Measurements from ENCODE around the gene SH2B2. TPM values are rescaled to one million over a fixed set of nuclear protein-coding genes. Genes with fewer than 3 reads are reported as not detected.

Gene SH2B2
- total and polyA plus RNA-seq, 4 experiments from 2014 or later = 0.69 to 1.2 (median 0.79) TPM; not detected in 1

DNA sequence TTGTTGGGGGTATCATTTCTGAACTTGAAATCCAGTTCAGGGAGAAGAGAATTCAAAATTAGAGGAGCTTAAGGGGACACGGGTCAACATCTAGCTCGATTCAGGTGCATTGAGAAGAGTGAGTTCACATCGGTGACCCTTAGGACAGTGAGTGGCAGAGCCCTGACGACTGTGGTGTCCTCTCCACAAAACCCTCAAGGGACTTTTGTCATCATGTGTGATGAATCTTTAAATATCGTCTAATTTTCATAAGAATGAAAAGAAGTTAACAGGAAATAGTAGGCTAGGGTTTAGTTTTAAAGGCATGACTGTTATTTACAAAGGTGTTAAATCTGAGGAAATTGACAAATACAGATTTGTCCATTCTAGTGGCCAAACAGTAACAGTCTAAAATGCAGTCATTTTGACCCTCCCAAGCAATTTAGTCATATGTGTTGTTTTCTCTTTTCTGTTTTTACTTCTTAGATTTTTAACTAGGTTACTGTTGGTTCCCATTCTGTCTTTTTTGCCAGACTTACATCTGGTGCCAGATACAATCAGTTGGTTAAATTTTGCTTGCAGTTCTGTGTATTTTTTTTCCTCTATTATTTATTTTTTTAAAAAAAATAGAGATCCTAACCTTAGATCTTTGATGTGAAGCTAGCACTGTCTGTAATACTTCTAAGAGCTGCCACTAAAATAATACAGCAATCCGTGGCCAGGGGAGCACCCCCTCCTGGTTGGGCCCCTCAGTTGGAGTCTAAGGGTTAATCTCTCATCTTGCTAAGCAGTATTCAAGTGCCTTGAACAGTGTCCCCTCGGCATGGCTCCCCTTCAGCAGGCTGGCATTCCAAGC lies 34.9 kb upstream of the SH2B2 start:
- Mint-ChIP-seq H3K27ac (peak overlapping the region in 1 of 7 donors; percentile 3), H3K36me3 (peaks cover 18 to 33% of the 10 kb centered on the region in 2 donors), H3K27me3 (no peaks in the 10 kb centered on the region), H3K4me3 (no peak overlapping the region), H3K4me1 (peaks cover 0 to 3% (median 0%) of the 10 kb centered on the region in 4 donors), H3K9me3 (peaks cover 0 to 2% (median 0%) of the 10 kb centered on the region in 8 donors)
- Histone ChIP-seq H3K9me3 (ENCODE audit: control insufficient read depth in 1 of 2, low read length in 2 of 2) (no peaks in the 10 kb centered on the region), H3K27me3 (ENCODE audit: insufficient read depth, low read length) (no peaks in the 10 kb centered on the region), H3K4me1 (ENCODE audit: insufficient read depth, low read length) (no peaks in the 10 kb centered on the region), H3K4me3 (ENCODE audit: low read length in 2 of 2) (no peak overlapping the region), H3K36me3 (ENCODE audit: insufficient read depth, low read length) (no peaks in the 10 kb centered on the region), H3K27ac (ENCODE audit: low read depth, low read length) (no peak overlapping the region)
- no peak for DNase-seq
- intact Hi-C loops (cut with micrococcal nuclease) = no loop called here
- CTCF ChIA-PET (ENCODE audit: partially characterized antibody) = interaction anchor here (1.4 to 1.7 kb wide), 3 partner anchors 15 to 709 kb away, joined by 3 to 4 read pairs (median 3); no protein-coding TSS in a partner anchor
- POLR2A ChIA-PET (ENCODE audit: partially characterized antibody) = no interaction called here

DNA sequence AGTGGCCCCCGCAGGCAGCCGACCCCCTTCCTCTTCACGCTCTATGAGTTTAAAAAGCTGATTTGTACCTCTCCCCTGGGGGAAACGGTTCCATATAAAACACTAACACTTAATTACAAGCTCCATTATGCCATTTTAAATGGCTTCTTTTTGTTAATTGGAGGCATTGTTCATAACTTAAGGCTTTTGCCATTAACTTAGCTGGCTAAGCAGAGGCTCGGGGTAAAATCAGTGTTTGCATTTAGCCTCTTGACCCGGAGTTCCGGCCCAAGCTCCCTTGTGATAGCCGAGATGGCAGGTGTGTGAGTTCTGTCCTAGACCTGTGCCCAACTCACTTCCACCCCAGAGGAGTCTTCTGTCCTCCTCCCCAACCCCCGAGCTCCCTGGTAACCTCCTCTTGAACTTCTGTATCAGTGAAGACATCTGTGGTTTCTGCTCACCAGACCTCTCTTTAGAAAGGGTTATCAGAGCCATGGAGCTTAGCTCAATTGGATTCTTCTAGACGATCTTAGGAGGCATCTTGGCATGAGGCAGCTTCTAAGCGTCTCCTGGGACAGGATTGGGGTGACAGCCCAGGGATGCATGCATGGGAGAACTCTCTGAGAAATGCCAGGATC lies 34.2 kb upstream of the SH2B2 start:
- ChIA-PET POLR2A (ENCODE audit: partially characterized antibody) (no interaction called here), CTCF (ENCODE audit: partially characterized antibody) (interaction anchor here (1.4 to 1.8 kb wide), 4 partner anchors 15 to 710 kb away, joined by 3 to 4 read pairs (median 4); no protein-coding TSS in a partner anchor)
- H3K36me3 Mint-ChIP-seq = peaks cover 13 to 26% of the 10 kb centered on the region in 2 donors
- H3K4me3 Mint-ChIP-seq = no peak overlapping the region
- intact Hi-C loops (cut with micrococcal nuclease) = no loop called here
- no peaks in the 10 kb centered on the region for H3K27me3 Mint-ChIP-seq
- no peak for DNase-seq
- Histone ChIP-seq H3K27ac (ENCODE audit: low read depth, low read length) (no peak overlapping the region), H3K9me3 (ENCODE audit: control insufficient read depth in 1 of 2, low read length in 2 of 2) (no peaks in the 10 kb centered on the region), H3K36me3 (ENCODE audit: insufficient read depth, low read length) (no peaks in the 10 kb centered on the region), H3K4me1 (ENCODE audit: insufficient read depth, low read length) (no peaks in the 10 kb centered on the region), H3K4me3 (ENCODE audit: low read length in 2 of 2) (no peak overlapping the region), H3K27me3 (ENCODE audit: insufficient read depth, low read length) (no peaks in the 10 kb centered on the region)
- H3K27ac Mint-ChIP-seq = no peak overlapping the region
- H3K4me1 Mint-ChIP-seq = peaks cover 0 to 3% (median 0%) of the 10 kb centered on the region in 4 donors
- peaks cover 0 to 2% (median 0%) of the 10 kb centered on the region in 8 donors for H3K9me3 Mint-ChIP-seq

DNA sequence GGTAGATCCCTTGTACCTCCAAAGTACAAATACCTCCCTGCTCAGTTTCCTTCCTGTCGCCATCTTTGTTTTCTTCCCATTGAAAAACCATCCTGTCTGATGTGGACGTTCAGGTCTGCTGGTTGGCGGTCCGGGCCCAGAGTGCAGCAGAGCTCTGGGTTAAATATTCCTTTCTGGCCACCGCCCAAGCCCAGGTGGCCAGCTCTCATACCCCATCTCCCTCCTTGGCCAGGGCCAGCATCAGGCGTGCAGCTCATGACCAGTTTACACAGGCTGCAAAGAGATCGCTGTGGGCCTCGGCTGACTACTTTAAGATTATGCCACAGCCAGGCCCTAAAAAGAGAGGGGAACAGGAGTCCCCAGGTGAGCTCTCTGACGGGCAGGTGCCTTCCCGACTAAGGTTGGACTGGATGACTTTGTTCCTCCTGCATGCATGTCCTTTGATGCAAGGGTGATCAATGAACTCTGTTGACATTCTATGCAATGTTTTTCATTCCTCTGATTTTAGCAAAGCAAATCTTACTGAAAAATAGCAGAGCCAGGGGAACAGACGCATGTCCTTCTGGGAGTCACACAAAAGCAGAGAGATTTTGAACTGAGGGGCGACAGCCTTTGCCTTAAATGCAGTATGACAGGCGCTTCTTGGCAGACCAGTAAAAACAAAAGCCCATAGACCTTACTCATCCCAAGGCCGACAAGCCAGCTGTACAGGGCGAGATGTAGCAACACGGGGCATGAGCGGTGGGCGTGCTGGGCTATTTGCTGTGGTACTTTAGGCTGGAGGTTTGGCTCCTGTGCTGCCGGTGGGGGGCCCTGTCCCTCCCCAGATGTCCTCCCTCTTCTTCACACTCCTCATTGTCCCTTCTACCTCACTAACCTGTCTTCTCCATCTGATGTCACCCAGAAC lies 33.3 kb upstream of the SH2B2 start:
- intact Hi-C loops (cut with micrococcal nuclease) = no loop called here
- Mint-ChIP-seq H3K4me3 (no peak overlapping the region), H3K27ac (peak overlapping the region in 1 of 7 donors; percentile 32), H3K36me3 (peaks cover 13 to 26% of the 10 kb centered on the region in 2 donors), H3K4me1 (peaks cover 0 to 3% (median 0%) of the 10 kb centered on the region in 4 donors), H3K9me3 (peaks cover 0 to 2% (median 0%) of the 10 kb centered on the region in 8 donors), H3K27me3 (no peaks in the 10 kb centered on the region)
- ChIA-PET CTCF (ENCODE audit: partially characterized antibody) (interaction anchor here (1.4 to 1.8 kb wide), 4 partner anchors 16 to 711 kb away, joined by 3 to 4 read pairs (median 4); no protein-coding TSS in a partner anchor), POLR2A (ENCODE audit: partially characterized antibody) (no interaction called here)
- no peak overlapping the region for H3K27ac ChIP-seq (ENCODE audit: low read depth, low read length)
- H3K27me3 ChIP-seq (ENCODE audit: insufficient read depth, low read length) = no peaks in the 10 kb centered on the region
- no peaks in the 10 kb centered on the region for H3K36me3 ChIP-seq (ENCODE audit: insufficient read depth, low read length)
- no peak for DNase-seq
- H3K4me1 ChIP-seq (ENCODE audit: insufficient read depth, low read length) = no peaks in the 10 kb centered on the region
- H3K9me3 ChIP-seq (ENCODE audit: control insufficient read depth in 1 of 2, low read length in 2 of 2) = no peaks in the 10 kb centered on the region
- no peak overlapping the region for H3K4me3 ChIP-seq (ENCODE audit: low read length in 2 of 2)

DNA sequence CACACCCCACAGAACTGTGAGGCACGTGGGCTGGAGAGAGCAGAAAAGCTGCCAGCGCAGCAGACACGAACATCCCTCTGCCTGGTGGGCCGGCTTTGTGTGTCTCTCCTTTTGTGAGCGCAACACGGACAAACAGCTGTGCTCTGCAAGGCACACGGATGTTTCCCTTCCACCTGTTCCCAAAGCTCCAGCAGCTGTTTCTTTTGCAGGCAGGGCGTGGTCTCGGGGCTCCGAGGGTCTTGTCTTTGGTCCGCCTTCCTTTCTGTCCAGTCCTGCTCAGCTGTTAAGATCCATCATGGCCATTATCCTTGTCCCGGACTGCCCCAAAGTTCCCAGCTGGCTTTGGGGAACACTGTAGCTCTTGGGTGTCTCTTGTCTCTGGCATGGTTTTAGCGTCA lies 32.7 kb upstream of the SH2B2 start:
- POLR2A ChIA-PET (ENCODE audit: partially characterized antibody) = no interaction called here
- peaks cover 13 to 26% of the 10 kb centered on the region in 2 donors for H3K36me3 Mint-ChIP-seq
- H3K36me3 ChIP-seq (ENCODE audit: insufficient read depth, low read length) = no peaks in the 10 kb centered on the region
- intact Hi-C loops (cut with micrococcal nuclease) = no loop called here
- no peaks in the 10 kb centered on the region for H3K9me3 ChIP-seq (ENCODE audit: control insufficient read depth in 1 of 2, low read length in 2 of 2)
- H3K4me1 ChIP-seq (ENCODE audit: insufficient read depth, low read length) = no peaks in the 10 kb centered on the region
- H3K4me3 Mint-ChIP-seq = no peak overlapping the region
- H3K27me3 Mint-ChIP-seq = no peaks in the 10 kb centered on the region
- H3K27ac Mint-ChIP-seq = peak overlapping the region in 1 of 7 donors; percentile 32
- CTCF ChIA-PET (ENCODE audit: partially characterized antibody) = interaction anchor here (1.4 to 1.8 kb wide), 2 partner anchors 17 to 650 kb away, joined by 3 to 4 read pairs; no protein-coding TSS in a partner anchor
- no peaks in the 10 kb centered on the region for H3K27me3 ChIP-seq (ENCODE audit: insufficient read depth, low read length)
- no peak overlapping the region for H3K27ac ChIP-seq (ENCODE audit: low read depth, low read length)
- DNase-seq = no peak
- no peak overlapping the region for H3K4me3 ChIP-seq (ENCODE audit: low read length in 2 of 2)
- H3K9me3 Mint-ChIP-seq = peaks cover 0 to 2% (median 0%) of the 10 kb centered on the region in 8 donors
- H3K4me1 Mint-ChIP-seq = peaks cover 0 to 3% (median 0%) of the 10 kb centered on the region in 4 donors

DNA sequence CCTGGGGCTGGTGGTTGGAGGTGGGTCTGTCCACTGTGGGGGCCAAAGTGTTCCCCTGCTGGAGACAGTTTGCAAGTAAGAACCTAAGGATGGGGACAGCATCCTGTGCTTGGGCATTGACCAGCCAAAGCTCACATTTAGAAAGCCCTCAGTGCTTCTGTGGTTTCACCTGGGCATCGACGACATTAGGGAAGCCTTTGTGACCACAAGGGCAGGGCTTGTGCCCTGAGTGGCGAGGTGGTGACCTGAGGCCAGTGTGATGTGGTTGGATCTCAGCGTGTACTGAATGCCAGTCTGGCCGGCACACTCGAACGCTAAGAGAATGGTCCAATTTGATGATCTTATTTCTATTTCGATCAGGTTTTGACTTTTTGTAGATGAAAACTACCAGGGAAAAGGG lies 32.1 kb upstream of the SH2B2 start:
- Mint-ChIP-seq H3K36me3 (peaks cover 10 to 23% of the 10 kb centered on the region in 2 donors), H3K27ac (no peak overlapping the region), H3K4me3 (no peak overlapping the region), H3K9me3 (peaks cover 0 to 2% (median 0%) of the 10 kb centered on the region in 8 donors), H3K4me1 (peaks cover 0 to 3% (median 0%) of the 10 kb centered on the region in 4 donors), H3K27me3 (no peaks in the 10 kb centered on the region)
- Histone ChIP-seq H3K27ac (ENCODE audit: low read depth, low read length) (no peak overlapping the region), H3K9me3 (ENCODE audit: control insufficient read depth in 1 of 2, low read length in 2 of 2) (no peaks in the 10 kb centered on the region), H3K4me1 (ENCODE audit: insufficient read depth, low read length) (no peaks in the 10 kb centered on the region), H3K36me3 (ENCODE audit: insufficient read depth, low read length) (no peaks in the 10 kb centered on the region), H3K27me3 (ENCODE audit: insufficient read depth, low read length) (no peaks in the 10 kb centered on the region), H3K4me3 (ENCODE audit: low read length in 2 of 2) (no peak overlapping the region)
- ChIA-PET CTCF (ENCODE audit: partially characterized antibody) (interaction anchor here (1.4 kb wide), 1 partner anchor 651 kb away, joined by 3 read pairs; no protein-coding TSS in a partner anchor), POLR2A (ENCODE audit: partially characterized antibody) (no interaction called here)
- intact Hi-C loops (cut with micrococcal nuclease) = no loop called here
- no peak for DNase-seq

DNA sequence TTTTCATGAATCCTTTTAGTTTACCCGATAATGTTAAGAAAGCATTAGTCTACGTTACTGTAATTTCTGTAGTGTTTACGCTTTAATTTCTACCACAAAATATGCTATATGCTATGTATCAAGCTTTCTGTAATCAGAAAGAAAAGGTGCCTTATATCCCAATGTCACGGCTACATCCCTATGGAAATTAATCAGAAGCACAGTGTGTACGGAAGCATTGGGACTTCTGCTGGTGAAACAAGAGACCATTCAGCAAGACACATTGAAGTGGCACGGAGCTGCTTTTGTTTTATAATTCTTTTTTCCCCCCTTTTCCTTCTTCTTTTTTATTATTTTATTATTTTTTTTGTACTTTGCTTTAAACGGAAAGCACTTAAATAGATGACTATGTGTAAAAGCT lies 31.2 kb upstream of the SH2B2 start:
- peaks cover 4 to 14% of the 10 kb centered on the region in 2 donors for H3K36me3 Mint-ChIP-seq
- no peak for DNase-seq
- Histone ChIP-seq H3K27ac (ENCODE audit: low read depth, low read length) (no peak overlapping the region), H3K27me3 (ENCODE audit: insufficient read depth, low read length) (no peaks in the 10 kb centered on the region), H3K4me3 (ENCODE audit: low read length in 2 of 2) (no peak overlapping the region), H3K36me3 (ENCODE audit: insufficient read depth, low read length) (no peaks in the 10 kb centered on the region), H3K4me1 (ENCODE audit: insufficient read depth, low read length) (no peaks in the 10 kb centered on the region), H3K9me3 (ENCODE audit: control insufficient read depth in 1 of 2, low read length in 2 of 2) (no peaks in the 10 kb centered on the region)
- H3K27me3 Mint-ChIP-seq = no peaks in the 10 kb centered on the region
- CTCF ChIA-PET (ENCODE audit: partially characterized antibody) = no interaction called here
- H3K4me3 Mint-ChIP-seq = no peak overlapping the region
- peaks cover 0 to 2% (median 0%) of the 10 kb centered on the region in 8 donors for H3K9me3 Mint-ChIP-seq
- POLR2A ChIA-PET (ENCODE audit: partially characterized antibody) = no interaction called here
- H3K4me1 Mint-ChIP-seq = peaks cover 0 to under 1% (median 0%) of the 10 kb centered on the region in 4 donors
- intact Hi-C loops (cut with micrococcal nuclease) = no loop called here
- H3K27ac Mint-ChIP-seq = no peak overlapping the region
